ENCODE results near the gene SLC16A2.
"Not testable (repeated sequence)": the region's sequence is repeated elsewhere in the genome, so short reads cannot be mapped to it uniquely, and the experiment has no call there.

SLC16A2 gene

DNA sequence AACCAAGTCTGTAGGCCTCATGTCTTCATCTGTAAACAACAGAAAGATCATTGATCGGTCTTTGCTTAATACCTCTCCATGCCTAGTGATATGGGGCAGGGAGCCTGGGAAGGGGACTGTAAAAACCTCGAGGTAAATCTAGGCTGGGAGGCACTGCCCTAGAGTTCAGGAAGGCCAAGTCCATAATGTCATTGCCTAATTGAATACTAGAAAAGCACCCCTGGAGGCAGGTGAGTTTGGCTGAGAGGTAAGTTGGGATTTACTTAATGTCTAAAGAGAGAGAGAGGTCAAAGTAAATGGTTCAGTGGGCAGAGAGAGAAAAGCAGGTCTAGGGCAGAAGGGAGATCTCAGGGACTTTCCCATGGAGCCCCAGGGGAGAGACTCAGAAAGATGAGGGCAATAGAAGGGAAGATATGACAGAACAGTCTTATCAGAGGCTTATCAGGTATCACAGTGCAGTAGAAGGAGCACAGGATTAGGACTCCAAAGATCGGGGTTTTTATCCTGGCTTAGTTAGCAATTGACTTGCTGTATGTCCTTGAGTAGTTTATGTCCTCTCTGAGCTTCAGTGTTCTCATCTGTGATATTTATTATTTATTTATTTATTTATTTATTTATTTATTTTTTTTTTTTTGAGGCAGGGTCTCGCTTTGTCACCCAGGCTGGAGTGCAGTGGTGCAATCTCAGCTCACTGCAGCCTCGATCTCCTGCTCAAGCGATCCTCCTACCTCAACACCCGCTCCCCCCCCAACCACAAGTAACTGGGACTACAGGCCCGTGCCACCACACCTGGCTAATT is 85.2 kb downstream of the SLC16A2 start:
- no peak for DNase-seq (ENCODE audit: low read depth)

DNA sequence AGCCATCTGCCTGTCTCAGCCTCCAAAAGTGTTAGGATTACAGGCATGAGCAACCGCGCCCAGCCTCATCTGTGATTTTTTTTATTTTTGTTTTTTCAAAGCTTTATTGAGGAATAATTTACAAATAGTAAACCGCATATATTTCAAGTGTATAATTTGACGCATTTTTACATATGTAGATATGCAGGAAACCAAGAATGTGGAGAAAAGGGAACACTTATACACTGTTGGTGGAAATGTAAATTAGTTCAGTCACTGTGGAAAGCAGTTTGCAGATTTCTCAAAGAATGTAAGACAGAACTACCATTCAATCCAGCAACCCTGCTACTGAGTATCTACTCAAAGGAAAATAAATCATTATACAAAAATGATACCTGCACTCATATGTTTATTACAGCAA is 85.9 kb downstream of the SLC16A2 start:
- DNase-seq (ENCODE audit: low read depth), result no peak

DNA sequence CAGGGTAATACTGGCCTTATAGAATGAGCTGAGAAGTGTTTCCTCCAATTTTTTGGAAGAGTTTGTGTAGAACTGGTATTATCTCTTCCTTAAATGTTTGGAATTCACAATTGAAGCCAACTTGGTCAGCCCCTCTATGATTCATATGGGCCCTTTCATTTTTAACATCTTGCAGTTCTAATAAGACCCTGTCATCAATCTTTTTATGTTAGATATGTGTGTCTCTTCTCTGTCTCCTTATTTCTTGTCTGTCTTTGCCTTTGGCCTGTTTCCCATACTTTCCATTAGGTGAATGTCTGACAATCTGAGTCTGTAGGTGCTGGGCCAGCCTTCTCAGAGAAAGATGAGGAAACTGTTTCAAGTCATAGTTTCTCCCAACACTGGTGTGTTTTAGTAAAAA is 88.7 kb downstream of the SLC16A2 start:
- no peak for DNase-seq (ENCODE audit: low read depth)

DNA sequence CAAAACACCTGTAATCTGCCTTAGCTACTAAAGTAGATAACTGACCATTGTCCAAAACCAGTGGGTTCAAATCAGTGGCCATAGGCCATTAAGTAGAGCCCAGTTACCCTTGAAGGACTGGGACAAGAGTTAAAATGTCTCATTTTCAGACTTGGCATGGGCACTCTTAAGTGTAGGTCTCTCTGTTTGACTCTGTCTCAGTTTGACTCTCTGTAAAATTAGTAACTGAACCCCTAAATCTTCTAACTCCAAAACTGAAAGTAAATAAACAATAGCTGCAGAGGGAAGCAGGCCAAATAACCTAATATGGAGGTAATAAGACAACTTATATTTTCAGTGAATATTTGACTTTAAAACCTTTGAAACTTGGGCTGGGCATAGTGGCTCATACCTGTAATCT is 89.1 kb downstream of the SLC16A2 start:
- DNase-seq (ENCODE audit: low read depth), result no peak

DNA sequence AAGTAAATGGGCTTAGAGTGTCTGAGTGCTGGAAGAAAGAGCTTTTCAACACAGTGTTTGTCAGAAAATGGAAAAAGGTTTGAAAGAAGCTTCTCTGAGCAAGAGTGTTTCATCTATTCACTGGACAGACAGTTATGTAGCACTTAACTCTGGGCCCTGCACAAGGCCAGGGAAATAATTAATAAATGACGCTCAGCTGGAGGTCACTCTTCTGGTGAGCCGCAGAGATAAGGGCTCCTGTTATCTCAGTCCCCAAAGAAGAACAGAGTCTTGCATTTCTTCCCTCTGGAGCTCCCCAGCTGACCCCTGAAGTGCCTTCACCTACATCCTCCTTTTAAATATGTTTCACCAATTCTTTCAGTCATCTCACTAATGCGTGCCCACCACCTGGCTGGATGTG is 90.4 kb downstream of the SLC16A2 start:
- DNase-seq (ENCODE audit: low read depth), result no peak

DNA sequence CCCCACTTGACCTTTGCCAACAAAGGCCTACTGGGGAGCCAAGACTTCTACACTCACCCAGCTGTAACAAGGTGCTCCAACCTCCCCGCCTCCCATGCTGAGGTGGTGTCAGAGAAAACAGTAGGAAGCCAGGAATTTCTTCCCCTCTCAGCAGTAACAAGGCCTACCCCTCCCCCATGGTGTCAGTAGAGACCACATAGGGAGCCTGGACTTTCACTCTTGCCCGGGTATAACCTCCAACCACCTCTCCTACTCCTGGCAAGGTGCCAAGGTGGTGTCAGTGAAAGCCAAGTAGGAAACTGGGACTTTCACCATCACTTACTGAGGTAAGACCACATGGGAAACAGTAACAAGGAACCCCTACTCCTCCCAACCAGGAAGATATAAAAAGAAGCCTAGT is 93.1 kb downstream of the SLC16A2 start:
- no peak for DNase-seq (ENCODE audit: low read depth)

DNA sequence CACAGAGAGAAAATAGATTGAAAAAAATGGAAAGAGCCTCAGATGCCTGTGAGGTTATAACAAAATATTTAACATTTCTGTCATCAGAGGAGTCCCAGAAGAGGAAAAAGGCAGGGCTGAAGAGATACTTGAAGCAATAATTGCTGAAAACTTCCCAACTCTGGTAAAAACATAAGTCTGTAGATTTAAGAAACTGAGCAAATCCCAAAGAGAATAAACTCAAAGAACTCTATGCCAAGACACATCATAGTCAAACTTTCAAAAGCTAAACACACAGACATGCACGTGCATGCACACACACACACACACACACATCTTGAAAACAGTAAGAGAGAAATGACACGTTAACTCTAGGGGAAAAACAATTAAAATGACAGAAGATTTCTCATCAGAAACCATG is 94.1 kb downstream of the SLC16A2 start:
- DNase-seq (ENCODE audit: low read depth), result no peak

DNA sequence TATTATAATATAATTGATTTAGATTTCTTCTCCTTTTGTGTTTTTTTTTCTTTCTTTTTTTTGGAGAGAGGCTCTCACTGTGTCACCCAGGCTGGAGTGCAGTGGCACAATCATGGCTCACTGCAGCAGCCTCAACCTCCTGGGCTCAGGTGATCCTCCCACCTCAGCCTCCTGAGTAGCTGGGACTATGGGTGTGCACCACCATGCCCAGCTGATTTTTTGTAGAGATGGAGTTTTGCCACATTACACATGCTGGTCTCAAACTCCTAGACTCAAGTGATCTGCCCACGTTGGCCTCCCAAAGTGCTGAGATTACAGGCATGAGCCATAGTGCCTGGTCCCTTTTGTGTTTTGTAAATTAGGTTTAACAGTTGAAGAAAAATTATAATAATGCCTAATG is 94.7 kb downstream of the SLC16A2 start:
- not testable (repeated sequence) for DNase-seq (ENCODE audit: low read depth)

DNA sequence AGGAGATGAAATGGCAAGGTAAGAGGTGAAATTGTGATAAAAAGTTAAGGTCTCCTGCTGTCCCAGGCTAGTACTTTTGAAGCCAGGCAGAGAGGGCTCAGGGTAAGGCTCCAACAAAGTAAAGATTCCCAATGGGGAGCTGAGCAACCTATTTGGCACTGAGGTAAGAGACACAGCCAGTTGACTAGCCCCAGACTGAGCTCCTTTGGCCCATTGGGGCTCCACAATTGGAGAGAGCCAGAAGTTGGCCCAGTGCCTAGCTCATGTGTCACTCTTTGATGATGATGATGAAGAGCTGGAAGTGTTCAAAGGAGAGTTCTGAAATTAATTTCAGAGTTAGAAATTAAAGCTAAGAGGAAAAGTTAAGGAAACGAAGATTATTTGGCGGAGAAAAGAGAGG is 98.6 kb downstream of the SLC16A2 start:
- DNase-seq (ENCODE audit: low read depth), result no peak

DNA sequence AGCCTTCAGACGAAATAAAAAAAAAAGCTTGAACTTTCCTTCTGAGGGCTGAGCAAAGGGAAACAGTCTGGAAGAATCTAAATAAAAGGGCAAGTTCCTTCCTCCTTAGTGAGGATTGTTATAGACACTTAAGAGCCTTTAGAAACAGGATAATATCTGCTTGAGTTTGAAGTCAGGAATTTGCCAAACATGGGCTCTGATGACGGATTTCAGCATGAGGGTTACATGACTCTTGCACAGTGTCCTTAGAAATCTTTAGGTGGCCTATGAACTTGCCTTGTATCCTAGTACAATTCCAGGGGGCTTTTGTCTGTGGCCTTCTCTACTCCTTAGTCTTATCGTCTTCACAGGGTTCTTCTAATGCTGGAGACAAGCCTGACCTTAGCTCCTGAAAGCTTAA is 99.0 kb downstream of the SLC16A2 start:
- no peak for DNase-seq (ENCODE audit: low read depth)

DNA sequence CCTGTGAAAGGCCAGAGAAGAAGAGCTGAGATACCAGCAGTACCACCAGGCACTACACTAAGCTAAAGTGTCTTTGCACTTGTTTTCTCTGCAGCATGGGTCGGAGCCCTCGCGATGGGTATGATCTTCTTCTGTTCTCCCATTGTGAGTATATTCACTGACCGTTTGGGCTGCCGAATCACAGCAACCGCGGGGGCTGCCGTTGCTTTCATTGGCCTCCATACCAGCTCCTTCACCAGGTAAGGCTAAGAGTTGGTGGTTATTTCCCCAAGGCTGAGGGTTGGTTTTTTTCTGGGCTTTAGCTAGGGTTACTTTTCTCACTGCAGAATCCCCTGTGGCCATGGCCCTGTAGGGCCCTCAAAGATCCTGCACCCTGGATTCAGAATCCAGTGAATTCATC is 99.6 kb downstream of the SLC16A2 start:
- no peak for DNase-seq (ENCODE audit: low read depth)

DNA sequence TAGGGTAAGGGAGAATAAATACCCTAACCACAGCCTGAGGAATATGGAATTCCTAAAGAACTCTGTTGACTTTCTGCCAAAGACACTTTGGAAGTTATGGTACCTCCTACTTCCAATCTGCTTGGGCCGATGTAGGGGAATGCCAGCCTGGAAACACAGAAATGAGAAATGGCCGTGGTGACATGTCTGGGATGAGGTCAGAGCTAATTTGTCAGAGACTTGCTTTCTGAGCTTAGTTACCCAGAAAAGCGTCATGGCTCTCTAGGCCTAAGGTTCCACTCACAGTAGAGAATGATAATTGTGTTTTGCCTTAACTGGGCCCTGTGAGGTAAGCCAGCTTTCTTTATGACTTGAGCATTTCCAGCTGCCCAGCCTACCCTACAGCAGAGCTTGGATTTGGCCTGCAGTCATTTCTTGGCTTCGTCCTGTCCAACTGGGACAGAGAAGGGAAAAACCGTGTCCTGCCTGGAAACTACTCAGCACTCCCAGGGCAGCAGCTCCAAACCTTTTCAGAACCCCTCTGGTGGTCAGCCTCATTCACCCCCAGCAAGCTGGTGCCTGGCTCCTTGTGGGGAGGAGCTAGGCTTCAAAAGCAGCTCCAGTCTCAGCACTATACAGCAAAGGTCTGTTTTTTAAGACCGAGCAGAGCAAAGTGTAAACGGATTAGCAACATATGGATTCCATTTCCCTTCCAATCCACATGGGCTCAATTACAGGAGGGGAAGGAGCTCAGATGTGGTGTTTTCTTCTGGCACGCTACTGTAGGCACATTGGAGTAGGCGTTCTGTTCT is 100.9 kb downstream of the SLC16A2 start:
- DNase-seq (ENCODE audit: low read depth), result no peak

DNA sequence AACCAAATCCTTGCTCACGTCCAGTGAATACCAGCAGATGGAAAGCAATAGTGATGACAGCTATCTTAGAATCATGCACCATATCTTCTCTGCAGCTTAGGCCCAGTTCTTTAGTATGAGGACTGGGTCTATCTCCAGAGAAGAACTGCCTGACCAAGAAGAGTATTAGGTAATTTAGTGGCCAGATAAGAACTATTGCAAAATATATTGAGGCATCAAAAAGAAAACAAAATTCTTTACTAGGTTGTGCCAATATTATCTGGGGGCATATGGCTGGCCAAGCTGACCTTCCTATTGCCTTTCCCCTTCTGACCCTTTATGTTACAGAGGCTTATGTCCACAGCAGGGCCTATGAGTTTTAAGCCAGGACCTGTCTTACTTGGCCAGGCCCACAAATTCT is 101.9 kb downstream of the SLC16A2 start:
- DNase-seq (ENCODE audit: low read depth), result no peak

DNA sequence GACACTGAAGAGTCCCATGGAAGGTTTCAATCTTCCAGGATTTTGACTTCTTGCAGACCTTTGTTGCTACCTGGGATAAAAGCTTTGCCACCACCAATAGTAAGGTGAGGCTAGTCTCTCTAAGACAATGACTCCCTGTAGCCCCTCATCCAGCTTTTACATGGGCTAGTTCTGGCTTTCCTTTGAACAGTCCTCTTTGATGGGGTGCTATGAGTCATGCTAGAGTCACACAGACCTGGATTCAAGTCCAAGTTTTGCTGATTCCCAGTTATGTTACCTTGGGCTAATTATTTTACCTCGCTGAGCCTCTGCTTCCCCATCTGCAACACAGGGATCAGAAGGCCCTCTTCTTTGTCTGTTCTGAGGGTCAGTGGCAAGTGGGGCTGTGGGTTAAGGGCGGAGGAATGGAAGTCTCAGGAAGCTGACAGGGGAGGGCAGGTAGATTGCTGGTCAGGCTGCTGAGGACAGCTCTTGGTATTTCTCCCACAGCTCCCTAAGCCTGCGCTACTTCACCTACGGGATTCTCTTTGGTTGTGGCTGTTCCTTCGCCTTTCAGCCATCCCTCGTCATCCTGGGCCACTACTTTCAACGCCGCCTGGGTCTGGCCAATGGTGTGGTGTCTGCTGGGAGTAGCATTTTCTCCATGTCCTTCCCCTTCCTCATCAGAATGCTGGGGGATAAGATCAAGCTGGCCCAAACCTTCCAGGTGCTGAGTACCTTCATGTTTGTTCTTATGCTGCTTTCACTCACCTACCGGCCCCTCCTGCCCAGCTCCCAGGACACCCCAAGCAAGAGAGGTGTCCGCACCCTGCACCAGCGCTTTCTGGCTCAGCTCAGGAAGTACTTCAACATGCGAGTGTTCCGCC is 102.8 kb downstream of the SLC16A2 start:
- DNase-seq (ENCODE audit: low read depth), result no peak

DNA sequence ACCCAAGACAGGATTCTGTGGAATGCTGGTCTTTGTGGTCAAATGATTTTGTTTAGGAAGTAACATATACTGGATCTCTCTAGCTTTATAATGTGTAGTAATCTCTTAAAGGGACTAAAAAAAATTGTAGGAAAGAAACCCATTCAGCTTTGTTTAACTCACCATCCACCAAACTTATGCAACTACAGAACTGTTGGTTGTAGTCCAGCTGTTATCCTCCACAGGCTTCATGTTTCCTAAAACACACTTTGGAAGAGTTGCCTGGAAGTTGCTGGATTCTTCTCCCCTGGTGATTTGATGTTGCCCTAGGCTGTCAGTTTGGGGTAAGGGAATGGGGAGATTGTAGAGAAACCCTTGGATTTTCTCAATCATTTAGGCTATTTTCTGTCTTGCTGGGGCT is 103.8 kb downstream of the SLC16A2 start:
- DNase-seq (ENCODE audit: low read depth), result no peak

DNA sequence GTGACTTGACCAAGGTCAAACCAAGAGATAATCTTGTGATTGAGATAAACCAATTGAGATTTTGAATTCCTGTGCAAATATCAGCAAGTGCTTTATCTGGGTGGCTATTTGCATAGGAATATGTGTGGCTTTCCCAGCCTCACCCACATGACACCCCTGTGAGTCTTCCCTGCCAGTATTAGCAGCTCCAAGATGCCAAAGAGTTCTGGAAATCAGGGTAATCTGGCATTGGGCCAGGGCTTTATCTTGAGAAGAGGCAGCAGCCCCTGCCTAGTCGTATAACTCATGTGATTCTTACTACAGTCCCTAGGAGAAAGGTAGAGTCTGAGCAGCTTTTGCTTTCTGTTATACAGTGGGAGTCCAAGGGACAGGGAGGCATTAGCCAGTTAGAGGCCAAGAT is 105.5 kb downstream of the SLC16A2 start:
- DNase-seq (ENCODE audit: low read depth), result no peak

DNA sequence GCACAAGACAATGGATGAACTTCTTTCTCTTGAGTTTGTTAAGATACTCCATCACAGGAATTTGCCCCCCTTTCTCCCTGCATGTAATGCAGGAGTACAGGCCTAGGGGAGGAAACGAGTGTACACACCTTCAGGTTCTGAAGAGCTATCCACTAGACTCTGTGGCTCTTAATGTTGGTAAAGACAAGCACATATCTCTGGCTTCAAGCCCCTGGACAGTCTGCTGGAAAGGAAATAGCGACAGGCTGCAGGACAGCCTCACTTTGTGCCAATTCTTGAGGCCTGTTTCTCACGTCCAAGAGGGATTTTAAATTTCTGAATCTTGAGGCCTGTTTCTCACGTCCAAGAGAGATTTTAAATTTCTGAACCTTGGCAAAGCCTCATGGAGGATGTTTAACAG is 106.1 kb downstream of the SLC16A2 start:
- no peak for DNase-seq (ENCODE audit: low read depth)

DNA sequence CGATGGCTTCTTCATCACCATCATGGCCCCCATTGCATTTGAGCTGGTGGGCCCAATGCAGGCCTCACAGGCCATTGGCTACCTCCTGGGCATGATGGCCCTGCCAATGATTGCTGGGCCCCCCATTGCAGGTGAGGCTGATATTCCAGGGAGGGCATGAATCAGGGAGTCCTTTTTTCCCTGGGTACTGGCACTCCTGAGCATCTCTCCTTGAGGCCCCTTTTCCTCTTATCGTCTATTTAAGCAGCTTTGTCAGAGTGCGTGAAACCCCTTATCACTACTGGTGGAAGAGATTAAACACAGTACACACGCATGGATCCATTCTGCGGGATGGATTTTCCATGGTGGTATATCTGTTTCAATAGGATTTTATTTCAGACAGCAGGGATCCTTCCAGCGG is 108.0 kb downstream of the SLC16A2 start:
- DNase-seq (ENCODE audit: low read depth), result no peak

DNA sequence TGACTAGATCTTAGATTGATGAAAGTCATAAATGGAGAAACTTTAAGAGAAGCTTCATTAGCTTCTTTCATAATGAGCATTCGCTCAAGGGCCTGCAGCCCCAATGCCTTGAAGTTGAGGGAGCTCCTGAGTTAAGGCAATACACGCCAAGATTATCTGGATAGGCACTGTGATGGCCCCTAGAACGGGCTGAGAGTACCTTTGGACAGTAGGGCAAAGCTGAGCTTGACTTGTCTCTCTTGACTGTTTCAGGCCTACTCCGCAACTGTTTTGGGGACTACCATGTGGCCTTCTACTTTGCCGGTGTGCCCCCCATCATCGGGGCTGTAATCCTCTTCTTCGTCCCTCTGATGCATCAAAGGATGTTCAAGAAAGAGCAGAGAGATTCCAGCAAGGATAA is 109.8 kb downstream of the SLC16A2 start:
- no peak for DNase-seq (ENCODE audit: low read depth)

DNA sequence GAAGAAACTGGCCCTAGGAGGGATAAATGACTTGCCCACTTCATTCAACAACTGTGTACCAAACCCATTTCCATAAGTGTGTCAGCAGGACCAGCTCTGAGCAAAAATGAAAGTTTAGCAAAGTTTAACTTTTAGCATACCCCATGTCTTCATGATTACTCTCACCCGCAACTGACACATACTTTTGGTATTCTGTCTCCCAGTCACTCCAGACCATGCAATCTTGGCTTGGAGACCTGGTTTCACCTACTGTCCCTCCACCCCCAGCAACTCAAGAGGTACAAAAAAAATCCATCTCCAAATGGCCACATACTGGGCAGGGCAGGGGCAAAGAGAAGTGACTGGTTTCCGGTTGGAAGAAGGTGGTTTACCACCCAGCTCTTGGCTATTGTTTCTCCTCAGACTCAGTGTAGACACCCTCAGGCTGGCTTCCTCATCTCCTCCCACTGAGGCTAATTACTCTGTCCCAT is 113.3 kb downstream of the SLC16A2 start:
- peak; percentile 31 for DNase-seq (ENCODE audit: low read depth)

DNA sequence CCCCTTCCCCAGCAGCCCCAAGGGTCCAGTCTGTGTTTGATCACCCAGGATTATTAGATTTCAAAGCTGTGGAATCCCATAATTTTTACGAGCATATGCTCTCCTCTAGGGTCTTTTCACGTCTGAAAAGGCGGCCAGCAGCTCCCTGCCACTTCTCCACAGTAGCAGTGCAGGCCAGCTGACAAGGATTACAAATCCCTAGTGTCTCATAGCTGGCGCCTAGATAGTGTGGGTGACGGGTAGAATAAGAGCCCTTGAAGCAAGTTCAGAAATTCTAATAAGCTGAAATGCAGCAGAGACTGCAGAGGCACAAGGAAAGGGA is 113.8 kb downstream of the SLC16A2 start:
- DNase-seq (ENCODE audit: low read depth), result no peak

DNA sequence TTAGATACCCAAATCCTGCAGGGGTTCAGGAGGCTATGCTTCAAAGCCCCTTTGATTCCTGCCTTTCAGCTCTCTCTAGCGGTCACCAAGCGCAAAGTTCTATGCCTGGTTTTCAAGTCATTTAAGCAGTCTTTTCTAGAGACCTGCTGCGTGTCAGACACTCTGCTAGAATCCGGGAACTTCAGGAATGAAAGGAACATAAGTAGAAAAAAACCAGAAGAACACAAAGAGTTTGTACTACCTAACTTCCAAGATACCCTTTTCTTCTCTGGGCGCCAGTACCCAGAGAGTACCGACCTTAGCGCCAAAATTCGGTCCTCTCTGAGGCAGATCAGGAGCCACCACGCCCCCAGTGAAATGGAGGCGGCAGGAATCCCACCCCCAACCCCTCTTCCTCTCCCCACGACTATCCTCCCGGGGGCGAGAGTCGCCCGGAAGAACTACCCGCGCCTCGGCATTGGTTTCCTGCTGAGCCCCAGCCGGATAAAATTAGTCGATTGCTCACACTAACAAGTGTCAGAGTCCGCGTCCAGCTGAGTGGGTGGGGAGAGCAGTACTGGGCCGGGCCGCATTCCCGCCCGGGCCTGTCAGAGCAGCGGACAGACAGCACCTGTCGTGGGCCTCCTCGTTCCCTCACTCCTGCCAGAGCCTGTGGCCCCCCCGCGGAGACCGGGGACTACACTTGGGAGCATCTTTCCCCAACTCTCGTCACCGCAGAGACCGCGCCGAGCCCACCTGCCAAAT is 114.3 kb downstream of the SLC16A2 start:
- peak; percentile 66 for DNase-seq (ENCODE audit: low read depth)
